ENCODE measurements around the gene PSMB5. TPM values are rescaled to one million over a fixed set of nuclear protein-coding genes. Genes with fewer than 3 reads are reported as not detected.

PSMB5 gene
- total and polyA plus RNA-seq, 5 donors from 2014 or later: 13.8 to 50.9 (median 32.6) TPM

DNA sequence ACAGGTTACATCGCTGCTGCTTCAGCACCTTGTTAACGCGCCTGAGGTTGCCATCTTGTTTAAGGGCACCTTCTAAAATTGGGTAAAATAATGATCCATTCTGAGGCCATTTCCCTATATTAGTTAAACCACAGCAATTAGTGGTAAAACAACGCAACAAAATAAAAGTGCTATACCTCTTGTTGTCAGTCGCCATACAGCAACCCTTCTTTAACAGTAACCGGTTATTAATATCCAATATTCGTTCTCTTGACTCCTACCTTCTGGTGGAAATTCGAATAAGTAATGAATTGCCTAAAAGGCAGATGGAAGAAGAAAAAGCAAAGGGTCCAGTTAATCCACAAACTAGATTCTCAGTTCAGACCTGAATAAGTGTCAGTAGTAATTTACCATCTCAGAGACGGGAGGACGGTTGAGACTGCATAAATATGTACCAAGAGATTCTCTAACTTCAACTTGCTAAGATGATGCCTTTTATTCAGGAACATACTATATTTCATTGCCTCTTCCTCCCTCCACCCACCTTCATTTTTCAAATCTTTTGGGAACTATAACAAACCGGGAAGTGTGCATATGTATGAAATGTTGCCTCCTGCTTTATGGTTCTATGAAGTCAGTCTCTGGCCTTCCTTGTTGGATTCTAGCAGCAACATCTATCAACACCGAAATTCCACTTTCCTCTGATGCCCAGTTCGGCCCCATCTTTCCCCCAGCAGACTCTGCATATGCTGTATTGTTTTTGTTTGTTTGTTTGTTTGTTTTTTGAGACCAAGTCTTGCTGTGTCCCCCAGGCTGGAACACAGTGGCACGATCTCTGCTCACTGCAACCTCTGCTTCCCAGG is 824 bp upstream of the PSMB5 start:
- Histone ChIP-seq H3K27me3 (ENCODE audit: control insufficient read depth, insufficient read depth, low read length) (no peaks in the 10 kb centered on the region), H3K4me1 (ENCODE audit: control insufficient read depth, insufficient read depth, low read length, poor library complexity, severe bottlenecking) (peaks cover 13% of the 10 kb centered on the region), H3K4me3 (ENCODE audit: low read depth, low read length) (peak overlapping the region; percentile 98), H3K27ac (ENCODE audit: insufficient read depth, low read length, poor library complexity, severe bottlenecking) (peak overlapping the region; percentile 94), H3K9me3 (ENCODE audit: control insufficient read depth in 2 of 2, low read length in 2 of 2) (no peaks in the 10 kb centered on the region), H3K36me3 (ENCODE audit: control insufficient read depth, insufficient read depth, low read length) (peaks cover 14% of the 10 kb centered on the region)
- Mint-ChIP-seq H3K27me3 (peaks cover 5% of the 10 kb centered on the region), H3K4me3 (peak overlapping the region; percentile 79 to 91 (median 86)), H3K27ac (peak overlapping the region; percentile 92 to 98 (median 95)), H3K4me1 (peaks cover 5 to 46% (median 20%) of the 10 kb centered on the region in 4 donors), H3K36me3 (peaks cover 12% of the 10 kb centered on the region), H3K9me3 (no peaks in the 10 kb centered on the region)
- no peak for ATAC-seq (ENCODE audit: low read depth in 2 of 2)
- DNase-seq: no peak

DNA sequence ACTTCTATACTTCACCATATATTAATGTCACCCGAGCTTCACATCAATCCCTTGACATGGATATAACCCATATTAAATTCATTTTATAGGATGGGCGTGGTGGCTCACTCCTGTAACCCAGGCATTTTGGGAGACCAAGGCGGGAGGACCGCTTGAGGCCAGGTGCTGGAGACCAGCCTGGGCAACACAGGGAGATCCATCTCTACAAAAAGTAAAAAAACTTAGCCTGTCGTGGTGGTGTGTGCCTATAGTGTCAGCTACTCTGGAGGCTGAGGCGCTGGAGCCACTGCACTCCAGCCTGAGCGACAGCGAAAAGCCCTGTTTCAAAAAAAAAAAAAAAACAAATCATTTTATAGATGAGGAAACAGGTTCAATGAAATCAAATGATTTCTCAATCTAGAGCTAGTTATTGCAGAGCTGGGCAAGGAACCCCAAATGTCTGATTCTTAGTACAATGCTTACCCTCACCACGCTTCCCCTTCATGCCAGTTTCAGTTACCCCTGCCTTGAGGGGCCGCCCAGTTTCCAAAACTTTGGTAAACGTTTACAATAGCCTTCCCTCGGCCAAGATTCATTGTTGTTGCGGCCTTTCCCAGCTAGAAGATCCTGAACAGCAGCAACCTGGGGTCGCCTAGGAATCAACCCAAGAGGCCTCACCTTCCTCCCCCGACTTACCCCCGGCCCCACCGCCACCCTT is 751 bp downstream of the PSMB5 start:
- no peak for ATAC-seq (ENCODE audit: low read depth in 2 of 2)

DNA sequence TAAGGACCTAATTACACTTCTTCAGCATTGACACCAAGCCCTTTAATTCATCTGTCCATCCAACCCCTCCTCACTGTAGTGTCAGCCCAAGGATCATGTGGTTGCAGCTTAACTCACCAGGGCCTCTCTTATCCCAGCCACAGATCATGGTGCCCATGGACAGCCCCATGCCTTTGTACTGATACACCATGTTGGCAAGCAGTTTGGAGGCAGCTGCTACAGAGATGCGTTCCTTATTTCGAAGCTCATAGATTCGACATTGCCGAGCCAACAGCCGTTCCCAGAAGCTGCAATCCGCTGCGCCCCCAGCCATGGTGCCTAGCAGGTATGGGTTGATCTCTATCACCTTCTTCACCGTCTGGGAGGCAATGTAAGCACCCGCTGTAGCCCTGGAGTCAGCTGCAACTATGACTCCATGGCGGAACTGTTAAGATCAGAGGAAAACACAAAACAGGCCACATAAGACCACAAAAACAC is 1.4 kb downstream of the PSMB5 start:
- H3K36me3 Mint-ChIP-seq: peaks cover 20% of the 10 kb centered on the region
- peaks cover 24% of the 10 kb centered on the region for H3K4me1 ChIP-seq (ENCODE audit: control insufficient read depth, insufficient read depth, low read length, poor library complexity, severe bottlenecking)
- ATAC-seq (ENCODE audit: low read depth in 2 of 2): no peak
- H3K27ac Mint-ChIP-seq: peak overlapping the region; percentile 71 to 92 (median 88)
- peaks cover 0 to 2% (median 0%) of the 10 kb centered on the region in 7 donors for H3K9me3 Mint-ChIP-seq
- H3K36me3 ChIP-seq (ENCODE audit: control insufficient read depth, insufficient read depth, low read length): peaks cover 18% of the 10 kb centered on the region
- H3K4me3 ChIP-seq (ENCODE audit: low read depth, low read length): peak overlapping the region; percentile 98
- peaks cover 10 to 59% (median 29%) of the 10 kb centered on the region in 4 donors for H3K4me1 Mint-ChIP-seq
- no peak for DNase-seq
- no peaks in the 10 kb centered on the region for H3K27me3 ChIP-seq (ENCODE audit: control insufficient read depth, insufficient read depth, low read length)
- peak overlapping the region; percentile 79 to 91 (median 86) for H3K4me3 Mint-ChIP-seq
- no peak overlapping the region for H3K27ac ChIP-seq (ENCODE audit: insufficient read depth, low read length, poor library complexity, severe bottlenecking)
- H3K9me3 ChIP-seq (ENCODE audit: control insufficient read depth in 2 of 2, low read length in 2 of 2): no peaks in the 10 kb centered on the region
- no peaks in the 10 kb centered on the region for H3K27me3 Mint-ChIP-seq

More for the DNA sequence above, 751 bp downstream of the PSMB5 start:
- H3K27me3 ChIP-seq (ENCODE audit: control insufficient read depth, insufficient read depth, low read length): no peaks in the 10 kb centered on the region
- H3K4me1 ChIP-seq (ENCODE audit: control insufficient read depth, insufficient read depth, low read length, poor library complexity, severe bottlenecking): peaks cover 19% of the 10 kb centered on the region
- Mint-ChIP-seq H3K27ac (peak overlapping the region; percentile 92 to 98 (median 95)), H3K4me1 (peaks cover 5 to 54% (median 26%) of the 10 kb centered on the region in 4 donors), H3K27me3 (peaks cover 4% of the 10 kb centered on the region), H3K9me3 (peaks cover 0 to 1% (median 0%) of the 10 kb centered on the region in 7 donors), H3K36me3 (peaks cover 16% of the 10 kb centered on the region), H3K4me3 (peak overlapping the region; percentile 79 to 91 (median 86))
- H3K9me3 ChIP-seq (ENCODE audit: control insufficient read depth in 2 of 2, low read length in 2 of 2): no peaks in the 10 kb centered on the region
- no peak for DNase-seq
- H3K36me3 ChIP-seq (ENCODE audit: control insufficient read depth, insufficient read depth, low read length): peaks cover 14% of the 10 kb centered on the region
- H3K27ac ChIP-seq (ENCODE audit: insufficient read depth, low read length, poor library complexity, severe bottlenecking): peak overlapping the region; percentile 94
- peak overlapping the region; percentile 98 for H3K4me3 ChIP-seq (ENCODE audit: low read depth, low read length)

GRCh38 chr14:23030936-23031335 is 3.8 kb downstream of the PSMB5 start:
- no peak overlapping the region for H3K27ac ChIP-seq (ENCODE audit: insufficient read depth, low read length, poor library complexity, severe bottlenecking)
- H3K36me3 Mint-ChIP-seq: peaks cover 24% of the 10 kb centered on the region
- H3K9me3 ChIP-seq (ENCODE audit: control insufficient read depth in 2 of 2, low read length in 2 of 2): no peaks in the 10 kb centered on the region
- H3K4me3 ChIP-seq (ENCODE audit: low read depth, low read length): no peak overlapping the region
- peaks cover 26% of the 10 kb centered on the region for H3K36me3 ChIP-seq (ENCODE audit: control insufficient read depth, insufficient read depth, low read length)
- no peaks in the 10 kb centered on the region for H3K27me3 ChIP-seq (ENCODE audit: control insufficient read depth, insufficient read depth, low read length)
- peaks cover 10 to 69% (median 33%) of the 10 kb centered on the region in 4 donors for H3K4me1 Mint-ChIP-seq
- peak overlapping the region in 1 of 4 donors; percentile 85 for H3K4me3 Mint-ChIP-seq
- no peak overlapping the region for H3K27ac Mint-ChIP-seq
- H3K27me3 Mint-ChIP-seq: no peaks in the 10 kb centered on the region
- DNase-seq (no peak), ATAC-seq (ENCODE audit: low read depth in 2 of 2) (no peak)
- peaks cover 24% of the 10 kb centered on the region for H3K4me1 ChIP-seq (ENCODE audit: control insufficient read depth, insufficient read depth, low read length, poor library complexity, severe bottlenecking)
- peaks cover 0 to 2% (median 0%) of the 10 kb centered on the region in 7 donors for H3K9me3 Mint-ChIP-seq

- Mint-ChIP-seq H3K36me3 (peaks cover 42% of the 10 kb centered on the region), H3K4me3 (peak overlapping the region; percentile 28 to 61 (median 47))
- H3K27ac ChIP-seq (ENCODE audit: insufficient read depth, low read length, poor library complexity, severe bottlenecking): peak overlapping the region; percentile 34
Observed at GRCh38 chr14:23028799-23029198, 5.9 kb downstream of the PSMB5 start.

DNA sequence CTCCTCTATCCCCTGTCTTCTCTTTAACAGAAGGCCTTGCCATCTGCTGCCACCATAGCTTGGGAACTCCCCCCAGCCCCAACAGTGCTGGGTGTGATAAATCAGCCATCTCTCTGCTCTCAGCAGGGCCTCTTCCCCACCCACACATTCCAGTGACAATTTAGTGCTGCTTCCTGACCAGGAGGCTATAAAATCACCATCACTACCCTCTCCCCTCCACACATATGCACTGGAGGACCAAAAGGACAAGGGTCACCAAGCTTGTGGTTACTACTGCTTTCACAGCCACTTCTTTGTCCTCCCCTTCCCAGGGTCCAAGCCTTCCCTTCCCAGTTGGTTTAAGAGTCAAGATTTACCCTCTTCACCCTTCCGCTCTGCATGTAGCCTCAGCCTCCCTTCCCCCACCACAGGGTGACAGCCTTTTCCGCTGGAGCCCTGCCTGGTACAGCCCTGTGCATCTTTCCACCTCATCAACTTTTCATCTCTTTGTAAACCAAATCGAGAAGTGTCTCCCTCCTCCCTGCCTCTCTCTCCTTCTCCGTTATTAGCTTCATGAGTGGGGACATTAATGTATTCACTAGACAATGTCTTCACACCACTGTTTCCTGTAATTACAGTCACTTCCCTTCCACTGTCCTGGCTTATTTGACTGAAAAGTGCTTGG is 9.4 kb downstream of the PSMB5 start:
- ATAC-seq (ENCODE audit: low read depth in 2 of 2): peak in 1 of 2 donors; percentile 28
- peaks cover 0 to 3% (median 0%) of the 10 kb centered on the region in 7 donors for H3K9me3 Mint-ChIP-seq
- H3K27me3 Mint-ChIP-seq: peaks cover 5% of the 10 kb centered on the region
- H3K27ac Mint-ChIP-seq: peak overlapping the region; percentile 86 to 95 (median 87)
- H3K36me3 Mint-ChIP-seq: peaks cover 41% of the 10 kb centered on the region
- no peaks in the 10 kb centered on the region for H3K9me3 ChIP-seq (ENCODE audit: control insufficient read depth in 2 of 2, low read length in 2 of 2)
- H3K4me1 ChIP-seq (ENCODE audit: control insufficient read depth, insufficient read depth, low read length, poor library complexity, severe bottlenecking): peaks cover 16% of the 10 kb centered on the region
- no peaks in the 10 kb centered on the region for H3K27me3 ChIP-seq (ENCODE audit: control insufficient read depth, insufficient read depth, low read length)
- peak overlapping the region in 3 of 4 donors; percentile 22 to 72 (median 51) for H3K4me3 Mint-ChIP-seq
- peaks cover 14% of the 10 kb centered on the region for H3K36me3 ChIP-seq (ENCODE audit: control insufficient read depth, insufficient read depth, low read length)
- no peak for DNase-seq
- no peak overlapping the region for H3K27ac ChIP-seq (ENCODE audit: insufficient read depth, low read length, poor library complexity, severe bottlenecking)
- no peak overlapping the region for H3K4me3 ChIP-seq (ENCODE audit: low read depth, low read length)
- H3K4me1 Mint-ChIP-seq: peaks cover 17 to 55% (median 27%) of the 10 kb centered on the region in 4 donors

More at GRCh38 chr14:23028799-23029198, 5.9 kb downstream of the PSMB5 start:
- Histone ChIP-seq H3K4me1 (ENCODE audit: control insufficient read depth, insufficient read depth, low read length, poor library complexity, severe bottlenecking) (peaks cover 23% of the 10 kb centered on the region), H3K27me3 (ENCODE audit: control insufficient read depth, insufficient read depth, low read length) (no peaks in the 10 kb centered on the region), H3K4me3 (ENCODE audit: low read depth, low read length) (peak overlapping the region; percentile 24), H3K9me3 (ENCODE audit: control insufficient read depth in 2 of 2, low read length in 2 of 2) (no peaks in the 10 kb centered on the region), H3K36me3 (ENCODE audit: control insufficient read depth, insufficient read depth, low read length) (peaks cover 27% of the 10 kb centered on the region)
- DNase-seq (peak in 2 of 3 donors; percentile 28), ATAC-seq (ENCODE audit: low read depth in 2 of 2) (peak; percentile 43 to 60)
- H3K9me3 Mint-ChIP-seq: peaks cover 0 to 3% (median 0%) of the 10 kb centered on the region in 7 donors
- peak overlapping the region; percentile 35 to 86 (median 85) for H3K27ac Mint-ChIP-seq
- peaks cover 18 to 67% (median 31%) of the 10 kb centered on the region in 4 donors for H3K4me1 Mint-ChIP-seq
- H3K27me3 Mint-ChIP-seq: peaks cover 5% of the 10 kb centered on the region

DNA sequence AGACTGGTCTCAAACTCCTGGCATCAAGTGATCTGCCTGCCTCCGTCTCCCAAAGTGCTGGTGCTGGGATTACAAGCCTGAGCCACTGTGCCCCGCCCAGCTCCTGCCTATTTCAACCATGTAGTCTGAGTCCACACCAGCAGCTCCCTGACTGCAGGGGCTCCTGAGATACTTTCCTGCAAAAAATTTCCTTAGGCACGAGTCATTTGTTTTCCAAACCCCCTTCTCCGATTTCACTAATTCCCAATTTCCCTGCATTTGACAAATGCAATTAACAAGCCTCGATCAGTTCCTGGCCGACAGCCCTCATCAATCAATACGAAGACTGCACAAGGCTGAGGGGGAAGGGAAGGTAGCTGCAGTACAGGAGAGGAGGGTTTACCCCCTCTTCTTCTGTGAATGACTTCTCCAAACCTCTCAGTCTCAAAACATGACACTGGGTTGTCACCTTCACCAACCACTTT is 10.1 kb downstream of the PSMB5 start:
- H3K27me3 Mint-ChIP-seq: peaks cover 5% of the 10 kb centered on the region
- Histone ChIP-seq H3K9me3 (ENCODE audit: control insufficient read depth in 2 of 2, low read length in 2 of 2) (no peaks in the 10 kb centered on the region), H3K4me1 (ENCODE audit: control insufficient read depth, insufficient read depth, low read length, poor library complexity, severe bottlenecking) (peaks cover 16% of the 10 kb centered on the region), H3K27ac (ENCODE audit: insufficient read depth, low read length, poor library complexity, severe bottlenecking) (no peak overlapping the region), H3K27me3 (ENCODE audit: control insufficient read depth, insufficient read depth, low read length) (no peaks in the 10 kb centered on the region), H3K36me3 (ENCODE audit: control insufficient read depth, insufficient read depth, low read length) (peaks cover 14% of the 10 kb centered on the region), H3K4me3 (ENCODE audit: low read depth, low read length) (no peak overlapping the region)
- peak overlapping the region; percentile 42 to 95 (median 86) for H3K27ac Mint-ChIP-seq
- peaks cover 17 to 55% (median 26%) of the 10 kb centered on the region in 4 donors for H3K4me1 Mint-ChIP-seq
- DNase-seq (no peak), ATAC-seq (ENCODE audit: low read depth in 2 of 2) (no peak)
- peak overlapping the region in 1 of 4 donors; percentile 26 for H3K4me3 Mint-ChIP-seq
- H3K36me3 Mint-ChIP-seq: peaks cover 41% of the 10 kb centered on the region
- peaks cover 0 to 3% (median 0%) of the 10 kb centered on the region in 7 donors for H3K9me3 Mint-ChIP-seq
